HCT116 (cell line): ENCODE data around the gene ABCG1. TPM values are rescaled to one million over a fixed set of nuclear protein-coding genes. Genes with fewer than 3 reads are reported as not detected.

ENCODE experiments used
- ATAC-seq: fragments of 200-7000 bp; cut with Tn5 transposase; 2 replicates; pipeline ENCODE4 v1.9.1; 2020; ENCODE audit warnings: mild to moderate bottlenecking, moderate library complexity
- BruUV-seq: library from RNA; stranded (reverse); fragments of 400-500 nt; replicated peaks from 2 replicates; lab custom pipeline; 2021; lab: Mats Ljungman, UMichigan
- CTCF ChIA-PET: fragments of 300-600 bp; sonication (Branson Sonifier 250); formaldehyde crosslinking; loops from one replicate; lab custom pipeline; 2021; ENCODE audit warnings: antibody characterized with exemption; lab: Charles Lee
- POLR2A ChIA-PET: fragments of 300-600, 350-600 bp; sonication (Branson Sonifier 250); formaldehyde crosslinking; loops from one replicate; lab custom pipeline; 2021; ENCODE audit warnings: antibody characterized with exemption; lab: Charles Lee
- RAD21 ChIA-PET, 2 experiments: fragments of 300-600 bp; sonication (Branson Sonifier 250); formaldehyde crosslinking; loops; one replicate each; lab custom pipeline; 2023; ENCODE audit warnings: low total read pairs in 2 of 2; ENCODE audit not compliant: uncharacterized antibody in 2 of 2, unreplicated experiment in 2 of 2, low non-redundant PET in 1 of 2; lab: Charles Lee
- DNase-seq: peaks from one replicate; pipeline ENCODE4 v3.0.0-alpha.2; 2010; ENCODE audit warnings: low read depth, low spot score
- H2AFZ ChIP-seq: fragments of 200-600 bp; shearing (Covaris generic), sonication (generic); 2 replicates; pipeline ENCODE4 v1.6.1; 2017; ENCODE audit warnings: low read depth, mixed run types, mixed read lengths, antibody characterized with exemption, low read length; ENCODE audit not compliant: poor library complexity, severe bottlenecking
- H3K27ac ChIP-seq: 2 replicates; pipeline ENCODE4 v1.5.1; 2012; ENCODE audit warnings: low read depth, low read length
- H3K27me3 ChIP-seq: fragments of 200-600 bp; sonication (generic); 2 replicates; pipeline ENCODE4 v1.6.1; 2016; ENCODE audit warnings: mixed run types, low read length, mixed read lengths; ENCODE audit not compliant: insufficient read depth
- H3K36me3 ChIP-seq, 2 experiments: fragments of 200-500 bp in 1 of 2; fragments of 200-600 bp in 1 of 2; sonication (Bioruptor generic) in 1 of 2; sonication (generic) in 1 of 2; 2 replicates each; pipeline versions ENCODE4 v1.5.1 to v1.6.1; 2014 to 2016; ENCODE audit warnings: low read length in 2 of 2, inconsistent platforms in 1 of 2, mixed read lengths in 1 of 2, mixed run types in 1 of 2; ENCODE audit not compliant: insufficient read depth in 2 of 2, control insufficient read depth in 1 of 2
- H3K4me1 ChIP-seq, 2 experiments: fragments of 200-600 bp in 1 of 2; sonication (generic) in 1 of 2; 2 replicates each; pipeline versions ENCODE4 v1.5.1 to v1.6.1; 2012 to 2017; ENCODE audit warnings: low read length in 2 of 2, inconsistent platforms in 1 of 2, mild to moderate bottlenecking in 1 of 2, mixed read lengths in 1 of 2, mixed run types in 1 of 2, moderate library complexity in 1 of 2; ENCODE audit not compliant: insufficient read depth in 2 of 2, control insufficient read depth in 1 of 2
- H3K4me2 ChIP-seq: fragments of 200-600 bp; sonication (generic); 2 replicates; pipeline ENCODE4 v1.6.1; 2017; ENCODE audit warnings: mixed run types, low read length, mixed read lengths
- H3K4me3 ChIP-seq, 2 experiments: fragments of 200-600 bp in 1 of 2; sonication (generic) in 1 of 2; replicated peaks in 1 of 2; 2 replicates each; pipeline ENCODE4 v1.5.1; 2011 to 2016; ENCODE audit warnings: low read length in 2 of 2, control low read depth in 1 of 2, low read depth in 1 of 2, mild to moderate bottlenecking in 1 of 2, mixed read lengths in 1 of 2, mixed run types in 1 of 2
- H3K79me2 ChIP-seq: fragments of 200-600 bp; sonication (generic); 2 replicates; pipeline ENCODE4 v1.6.1; 2017; ENCODE audit warnings: mild to moderate bottlenecking, mixed run types, low read length, moderate library complexity, mixed read lengths; ENCODE audit not compliant: insufficient read depth
- H3K9ac ChIP-seq: fragments of 200-600 bp; sonication (generic); 2 replicates; pipeline ENCODE4 v1.6.1; 2016; ENCODE audit warnings: low read length, mixed read lengths
- H3K9me2 ChIP-seq: fragments of 200-600 bp; sonication (generic), shearing (Covaris generic); 2 replicates; pipeline ENCODE4 v1.6.1; 2017; ENCODE audit warnings: mixed run types, mild to moderate bottlenecking, moderate library complexity; ENCODE audit not compliant: insufficient read depth
- H3K9me3 ChIP-seq, 2 experiments: fragments of 200-500 bp in 1 of 2; fragments of 200-600 bp in 1 of 2; sonication (Bioruptor generic) in 1 of 2; sonication (generic) in 1 of 2; 2 replicates each; pipeline ENCODE4 v1.6.1; 2014 to 2017; ENCODE audit warnings: low read length in 2 of 2, mixed read lengths in 2 of 2, inconsistent platforms in 1 of 2, low read depth in 1 of 2, mild to moderate bottlenecking in 1 of 2, mixed run types in 1 of 2, moderate library complexity in 1 of 2; ENCODE audit not compliant: control insufficient read depth in 1 of 2, insufficient read depth in 1 of 2
- H4K20me1 ChIP-seq: fragments of 200-600 bp; sonication (generic), shearing (Covaris generic); 2 replicates; pipeline ENCODE4 v1.6.1; 2017; ENCODE audit warnings: mixed run types, mild to moderate bottlenecking, moderate library complexity; ENCODE audit not compliant: insufficient read depth
- CBX3 ChIP-seq: IDR thresholded peaks from 2 replicates; pipeline ENCODE4 v1.6.1; 2012; ENCODE audit warnings: low read depth
- CEBPB ChIP-seq: IDR thresholded peaks from 2 replicates; pipeline ENCODE4 v1.6.1; 2012; ENCODE audit warnings: low read depth
- EGR1 ChIP-seq: IDR thresholded peaks from 2 replicates; pipeline ENCODE4 v1.6.1; 2012; ENCODE audit warnings: low read depth
- ELF1 ChIP-seq: IDR thresholded peaks from 2 replicates; pipeline ENCODE4 v1.6.1; 2012; ENCODE audit warnings: low read depth, borderline replicate concordance
- EZH2 ChIP-seq: fragments of 200-600 bp; sonication (generic); IDR thresholded peaks from 2 replicates; pipeline ENCODE4 v1.6.1; 2017; ENCODE audit warnings: antibody characterized with exemption, mixed run types
- EZH2phosphoT487 ChIP-seq: fragments of 200-600 bp; IDR thresholded peaks from 2 replicates; pipeline ENCODE4 v1.6.1; 2018; ENCODE audit warnings: antibody characterized with exemption, borderline replicate concordance
- FOSL1 ChIP-seq: IDR thresholded peaks from 2 replicates; pipeline ENCODE4 v1.6.1; 2012; ENCODE audit warnings: low read depth
- JUND ChIP-seq: IDR thresholded peaks from 2 replicates; pipeline ENCODE4 v1.6.1; 2012
- MAX ChIP-seq: IDR thresholded peaks from 2 replicates; pipeline ENCODE4 v1.6.1; 2012
- POLR2AphosphoS5 ChIP-seq: IDR thresholded peaks from 2 replicates; pipeline ENCODE4 v1.6.1; 2011; ENCODE audit warnings: mild to moderate bottlenecking, low read depth, low read length, moderate library complexity
- REST ChIP-seq: IDR thresholded peaks from 2 replicates; pipeline ENCODE4 v1.6.1; 2012; ENCODE audit warnings: low read depth
- SIN3A ChIP-seq: IDR thresholded peaks from 2 replicates; pipeline ENCODE4 v1.6.1; 2012; ENCODE audit warnings: low read depth
- SP1 ChIP-seq: IDR thresholded peaks from 2 replicates; pipeline ENCODE4 v1.6.1; 2012; ENCODE audit warnings: low read depth
- SRF ChIP-seq: IDR thresholded peaks from 2 replicates; pipeline ENCODE4 v1.6.1; 2012; ENCODE audit warnings: low read depth
- YY1 ChIP-seq: IDR thresholded peaks from 2 replicates; pipeline ENCODE4 v1.6.1; 2011; ENCODE audit warnings: low read length, low read depth, moderate library complexity, mild to moderate bottlenecking; ENCODE audit not compliant: insufficient replicate concordance; ENCODE audit errors: extremely low read depth
- ZBTB33 ChIP-seq: IDR thresholded peaks from 2 replicates; pipeline ENCODE4 v1.6.1; 2011; ENCODE audit warnings: mild to moderate bottlenecking, low read length, moderate library complexity; ENCODE audit not compliant: insufficient replicate concordance; ENCODE audit errors: extremely low read depth
- ZNF274 ChIP-seq: fragments of 200-500 bp; sonication (Bioruptor generic); IDR thresholded peaks from 2 replicates; pipeline ENCODE4 v1.6.1; 2014; ENCODE audit warnings: mild to moderate bottlenecking, low read depth, low read length, inconsistent platforms
- intact Hi-C: fragments of 100-400 bp; cut with micrococcal nuclease; formaldehyde crosslinking; loops from 2 replicates; pipeline ENCODE4 v1.10.0; 2022
- total RNA-seq: library from RNA; stranded (reverse); gene quantifications from one replicate; pipeline ENCODE4 v1.2.1, GENCODE V29; 2021; ENCODE audit not compliant: unreplicated experiment

The ABCG1 gene
- total RNA-seq, 1 experiment from 2014 or later, result 1.6 TPM

DNA sequence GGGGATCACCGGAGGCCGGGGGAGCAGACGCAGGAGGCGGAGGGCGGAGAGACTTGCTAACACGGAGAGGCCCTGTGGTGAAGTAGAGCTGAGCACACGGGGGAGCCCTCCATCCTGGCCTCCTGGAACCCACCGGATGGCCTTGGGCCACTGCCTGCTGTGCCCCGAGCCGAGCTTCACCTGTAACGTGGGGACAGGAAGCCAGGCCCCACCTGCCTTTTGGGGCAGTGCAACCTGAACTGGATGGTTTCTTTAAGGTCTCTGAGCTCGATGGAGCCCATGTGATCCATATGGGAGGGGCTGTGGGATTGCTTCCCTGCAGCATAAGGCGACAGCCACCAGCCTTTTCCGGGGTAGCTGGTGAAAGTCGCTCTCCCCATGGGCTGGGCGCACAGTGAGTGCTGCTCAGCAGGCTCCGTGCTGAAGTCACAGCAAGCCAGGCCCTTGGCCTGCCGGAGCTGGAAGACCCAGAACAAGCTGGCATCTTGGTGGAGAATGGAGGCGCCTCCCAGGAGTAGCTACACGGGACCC, 60.5 kb downstream of the ABCG1 start:
- ChIA-PET CTCF (interaction anchor here (0.9 to 2.2 kb wide), 2 partner anchors 17 to 21 kb away, joined by 3 to 8 read pairs; no protein-coding TSS in a partner anchor), RAD21 (no interaction called here), POLR2A (no interaction called here)
- ATAC-seq (no peak), DNase-seq (no peak)
- no peaks in the 10 kb centered on the region for H3K4me1 ChIP-seq
- intact Hi-C loops, result no loop called here
- H3K4me2 ChIP-seq, result no peak overlapping the region
- BruUV-seq, result no TSS peak
- H2AFZ ChIP-seq, result no peak overlapping the region
- TF ChIP-seq CBX3 (no peak), ELF1 (no peak), FOSL1 (no peak), EZH2 (no peak), EGR1 (no peak), SP1 (no peak), SIN3A (no peak), REST (no peak), SRF (no peak), POLR2AphosphoS5 (no peak), ZBTB33 (no peak), YY1 (no peak), ZNF274 (no peak), JUND (no peak), MAX (no peak), CEBPB (no peak), EZH2phosphoT487 (no peak)
- no peaks in the 10 kb centered on the region for H3K79me2 ChIP-seq
- H3K27ac ChIP-seq, result no peak overlapping the region
- H3K9me2 ChIP-seq, result no peaks in the 10 kb centered on the region
- no peaks in the 10 kb centered on the region for H3K9me3 ChIP-seq
- no peak overlapping the region for H3K4me3 ChIP-seq
- no peaks in the 10 kb centered on the region for H4K20me1 ChIP-seq
- no peak overlapping the region for H3K9ac ChIP-seq
- H3K27me3 ChIP-seq, result no peaks in the 10 kb centered on the region
- no peaks in the 10 kb centered on the region for H3K36me3 ChIP-seq
